Stimulated activated CD4-positive, alpha-beta T cell treated with anti-CD3 and anti-CD28 coated beads, TNF-alpha, amount 100 ng/mL, for 1 hour (primary cell): ENCODE results near the gene JAK3.
A peak's percentile ranks its signal among the peaks of the same experiment; 100 is the strongest.
"Not testable (repeated sequence)": the region's sequence is repeated elsewhere in the genome, so short reads cannot be mapped to it uniquely, and the experiment has no call there.

ENCODE experiments used
- DNase-seq, 3 donors: peaks; one replicate each; pipeline ENCODE4 v3.0.0-alpha.2; 2020; ENCODE audit warnings: low read depth in 3 of 3, low spot score in 1 of 3

The JAK3 gene

DNA sequence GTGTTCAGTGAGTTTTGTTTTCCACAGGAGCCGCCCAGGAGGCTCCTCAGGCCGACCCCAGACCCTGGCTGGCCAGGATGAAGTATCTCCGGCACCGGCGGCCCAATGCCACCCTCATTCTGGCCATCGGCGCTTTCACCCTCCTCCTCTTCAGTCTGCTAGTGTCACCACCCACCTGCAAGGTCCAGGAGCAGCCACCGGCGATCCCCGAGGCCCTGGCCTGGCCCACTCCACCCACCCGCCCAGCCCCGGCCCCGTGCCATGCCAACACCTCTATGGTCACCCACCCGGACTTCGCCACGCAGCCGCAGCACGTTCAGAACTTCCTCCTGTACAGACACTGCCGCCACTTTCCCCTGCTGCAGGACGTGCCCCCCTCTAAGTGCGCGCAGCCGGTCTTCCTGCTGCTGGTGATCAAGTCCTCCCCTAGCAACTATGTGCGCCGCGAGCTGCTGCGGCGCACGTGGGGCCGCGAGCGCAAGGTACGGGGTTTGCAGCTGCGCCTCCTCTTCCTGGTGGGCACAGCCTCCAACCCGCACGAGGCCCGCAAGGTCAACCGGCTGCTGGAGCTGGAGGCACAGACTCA lies 40.0 kb downstream of the JAK3 start:
- DNase-seq: no peak

DNA sequence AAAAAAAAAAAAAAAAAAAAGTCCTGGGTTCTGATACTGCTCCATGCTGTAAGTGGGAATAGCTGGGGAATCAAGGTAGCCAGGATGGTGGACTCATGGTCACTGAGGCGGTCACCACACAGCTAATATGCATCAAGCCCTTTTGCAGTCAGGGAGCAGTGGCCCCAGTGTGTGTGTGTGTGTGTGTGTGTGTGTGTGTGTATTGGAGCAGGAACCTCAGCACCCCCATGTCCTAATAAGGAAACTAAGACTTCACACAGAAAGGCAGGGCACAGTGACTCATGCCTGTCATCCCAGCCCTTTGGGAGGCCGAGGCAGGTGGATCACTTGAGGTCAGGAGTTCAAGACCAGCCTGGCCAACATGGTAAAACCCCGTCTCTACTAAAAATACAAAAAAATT lies 40.8 kb downstream of the JAK3 start:
- DNase-seq: no peak

DNA sequence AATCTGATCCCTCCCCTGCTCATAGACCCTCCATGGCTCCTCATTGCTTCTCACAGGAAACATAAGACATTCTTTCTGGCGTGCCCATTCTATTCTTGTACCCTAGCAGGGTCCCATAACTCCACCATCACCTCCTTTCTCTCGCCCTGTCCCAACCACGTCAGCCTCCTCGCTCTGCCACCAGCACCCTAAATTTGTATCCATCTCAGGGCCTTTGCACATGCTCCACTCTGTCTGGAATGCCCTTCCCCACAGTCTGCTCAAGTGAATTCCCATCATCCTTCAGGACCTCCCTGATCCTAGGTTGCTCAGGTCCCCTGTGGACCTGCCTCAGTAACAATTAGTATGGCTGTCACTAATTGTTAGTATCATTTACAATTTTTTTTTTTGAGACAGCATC lies 42.4 kb downstream of the JAK3 start:
- no peak for DNase-seq

DNA sequence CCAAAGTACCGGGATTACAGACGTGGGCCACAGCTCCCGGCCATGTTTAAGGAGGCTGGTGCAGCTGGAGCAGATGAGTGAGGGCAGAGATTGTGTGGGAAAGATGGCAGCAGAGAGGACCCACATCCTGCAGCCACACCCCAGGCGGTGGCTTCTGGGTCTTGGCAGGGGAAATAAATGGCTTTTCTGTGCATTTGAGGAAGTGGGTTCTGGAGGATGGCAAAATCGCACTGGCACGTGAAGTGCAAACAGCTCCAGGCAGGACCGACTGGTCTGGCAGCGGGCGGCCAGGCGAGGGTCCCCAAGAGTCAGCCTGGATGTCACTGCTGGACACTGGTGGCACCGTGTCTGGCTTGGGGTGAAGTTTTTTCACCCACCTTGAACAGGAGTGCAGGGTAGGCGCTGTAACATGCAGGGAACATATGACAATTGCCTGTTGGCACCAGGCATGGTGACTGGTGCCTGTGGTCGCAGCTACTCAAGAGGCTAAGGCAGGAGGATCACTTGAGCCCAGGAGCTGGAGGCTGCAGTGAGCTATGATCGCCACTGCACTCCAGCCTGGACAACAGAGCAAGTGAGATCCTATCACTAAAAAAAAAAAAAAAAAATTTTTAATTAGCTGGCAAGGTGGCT lies 44.4 kb downstream of the JAK3 start:
- DNase-seq: no peak

DNA sequence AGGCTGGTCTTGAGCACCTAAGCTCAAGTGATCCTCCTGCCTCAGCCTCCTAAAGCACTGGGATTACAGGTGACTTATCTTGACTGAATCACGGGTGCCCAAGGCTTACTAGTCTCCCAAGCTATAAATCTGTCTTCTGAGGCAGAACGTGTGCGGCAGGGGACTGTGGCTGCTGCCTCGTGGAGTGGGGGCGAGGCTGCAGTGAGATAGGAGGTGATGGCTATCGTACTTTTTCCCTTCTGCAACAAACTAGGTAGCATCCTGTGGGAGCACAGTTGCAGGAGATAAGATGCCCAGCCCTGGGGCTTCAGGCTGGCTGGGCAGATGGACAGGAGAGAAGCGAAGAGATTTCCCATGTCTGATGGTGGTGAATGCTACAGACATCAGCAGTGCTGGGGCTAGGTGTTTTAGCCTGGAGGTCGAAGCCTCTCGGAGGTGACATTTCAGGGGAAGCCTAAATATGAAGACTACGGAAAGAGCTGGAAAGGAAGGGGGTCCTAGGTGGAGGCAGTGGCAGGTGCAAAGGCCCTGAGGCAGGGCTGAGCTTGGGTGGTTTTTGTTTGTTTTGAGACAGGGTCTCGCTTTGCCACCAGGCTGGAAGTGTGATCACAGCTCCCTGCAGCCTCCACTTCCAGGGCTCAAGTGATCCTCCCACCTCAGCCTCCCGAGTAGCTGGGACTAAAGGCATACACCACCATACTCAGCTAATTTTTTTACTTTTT lies 45.5 kb downstream of the JAK3 start:
- no peak for DNase-seq

DNA sequence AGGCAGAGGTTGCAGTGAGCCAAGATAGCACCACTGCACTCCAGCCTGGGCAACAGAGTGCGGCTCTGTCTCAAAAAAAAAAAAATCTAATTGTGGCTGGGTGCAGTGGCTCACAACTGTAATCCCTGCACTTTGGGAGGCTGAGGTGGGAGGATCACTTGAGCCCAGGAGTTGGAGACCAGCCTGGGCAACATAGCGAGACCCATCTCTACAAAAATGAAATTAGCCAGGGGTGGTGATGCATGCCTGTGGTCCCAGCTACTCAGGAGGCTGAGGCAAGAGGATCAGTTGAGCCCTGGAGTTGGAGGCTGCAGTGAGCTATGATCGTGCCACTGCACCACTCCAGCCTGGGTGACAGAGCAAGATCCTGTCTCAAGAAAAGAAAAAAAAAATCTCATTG lies 49.2 kb downstream of the JAK3 start:
- DNase-seq: not testable (repeated sequence)

DNA sequence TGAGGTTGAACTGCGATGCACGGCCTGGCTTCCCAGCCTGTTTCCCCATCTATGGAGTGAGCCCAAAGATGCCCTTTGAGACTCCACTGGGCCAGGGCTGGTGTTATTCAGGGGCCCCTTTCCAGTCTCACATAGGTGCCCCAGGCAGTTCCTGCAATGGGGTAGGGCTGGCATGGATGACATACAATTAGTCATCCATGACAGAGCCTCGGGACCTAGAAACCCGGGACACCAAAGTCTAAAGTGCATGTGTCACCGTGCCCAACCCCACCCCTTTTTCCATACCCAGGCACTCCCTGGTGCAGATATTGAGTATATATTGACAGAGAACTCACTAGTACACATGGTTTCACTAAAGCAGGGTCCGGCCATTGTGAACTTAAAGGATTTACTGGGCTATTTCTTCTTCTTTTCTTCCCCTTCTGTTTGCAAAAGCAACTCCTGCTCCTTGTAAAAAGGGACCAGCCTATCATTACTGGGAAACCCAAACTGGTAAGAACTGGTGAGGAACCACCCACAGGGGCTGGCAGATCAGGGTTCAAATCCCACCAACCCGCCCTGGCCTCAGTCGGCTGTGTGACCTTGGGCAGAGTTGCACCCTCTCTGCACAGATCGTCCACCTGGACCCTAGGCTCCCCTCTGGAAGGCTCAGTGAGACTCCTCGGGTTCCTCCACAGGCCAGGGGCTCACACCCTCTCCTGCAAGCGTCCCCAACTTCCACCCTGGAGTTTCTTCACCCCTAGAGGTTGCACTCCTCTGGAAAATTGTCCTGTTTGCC lies 50.2 kb downstream of the JAK3 start:
- DNase-seq: no peak

DNA sequence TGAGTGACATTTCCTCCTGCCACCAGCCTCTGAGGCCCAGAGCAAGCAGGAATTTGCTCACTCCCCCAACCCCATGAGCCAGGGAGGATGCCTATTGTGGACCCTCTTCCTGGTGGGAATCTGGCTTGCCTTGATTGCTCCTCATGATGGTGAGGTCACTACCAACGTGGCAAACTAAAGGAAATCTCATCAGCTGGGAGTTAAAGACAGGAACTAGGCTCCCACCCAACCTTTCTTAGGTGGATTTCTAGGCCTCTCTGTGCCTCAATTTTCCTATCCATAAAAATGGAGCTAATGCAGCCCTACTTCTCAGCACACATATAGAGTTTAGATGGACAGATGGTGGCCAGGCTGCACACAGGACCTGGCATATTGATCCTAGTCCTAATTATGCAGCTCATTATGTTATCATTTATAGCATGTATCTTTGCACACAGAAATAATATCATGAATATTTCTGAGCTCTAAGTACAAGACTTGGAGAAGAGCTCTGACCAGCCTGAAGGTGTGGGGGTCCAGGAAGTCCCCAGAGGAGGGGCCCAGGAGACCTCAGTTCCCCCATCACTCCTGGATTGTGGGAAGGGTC lies 50.9 kb downstream of the JAK3 start:
- no peak for DNase-seq

DNA sequence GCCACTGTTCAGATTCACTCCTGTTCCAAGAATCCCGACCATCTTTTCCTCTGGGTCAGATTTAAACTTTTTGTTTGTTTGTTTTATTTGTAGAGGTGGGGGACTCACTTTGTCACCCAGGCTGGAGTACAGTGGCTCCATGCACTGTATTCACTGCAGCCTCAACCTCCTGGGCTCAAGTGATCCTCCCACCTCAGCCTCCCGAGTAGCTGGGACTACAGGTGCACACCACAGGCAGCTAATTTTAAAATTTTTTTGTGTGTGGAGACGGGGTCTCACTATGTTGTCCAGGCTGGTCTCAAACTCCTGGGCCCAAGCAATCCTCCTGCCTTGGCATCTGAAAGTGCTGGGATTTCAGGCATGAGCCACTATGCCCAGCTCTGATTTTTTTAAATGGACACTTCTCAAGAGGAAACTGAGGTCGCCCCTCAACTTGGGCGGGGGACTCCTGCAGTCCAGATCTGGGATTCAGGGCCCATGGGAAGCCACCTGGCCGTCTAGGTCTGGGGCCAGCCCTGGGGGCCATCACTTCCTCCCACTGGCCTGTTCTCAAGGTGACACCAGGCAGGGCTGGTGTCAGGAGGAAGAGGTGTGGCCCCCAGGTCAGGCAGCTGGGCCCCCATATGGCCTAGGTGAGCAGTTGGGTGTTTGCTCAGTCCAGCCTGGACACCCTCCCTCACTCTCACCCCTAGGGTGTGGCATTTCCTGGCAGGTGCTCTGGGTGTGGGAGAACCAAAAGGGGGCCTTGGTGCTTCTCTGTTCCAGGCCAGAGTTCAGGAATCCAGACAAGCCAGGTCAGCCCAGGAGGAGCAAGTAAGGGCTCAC lies 51.6 kb downstream of the JAK3 start:
- DNase-seq: no peak

DNA sequence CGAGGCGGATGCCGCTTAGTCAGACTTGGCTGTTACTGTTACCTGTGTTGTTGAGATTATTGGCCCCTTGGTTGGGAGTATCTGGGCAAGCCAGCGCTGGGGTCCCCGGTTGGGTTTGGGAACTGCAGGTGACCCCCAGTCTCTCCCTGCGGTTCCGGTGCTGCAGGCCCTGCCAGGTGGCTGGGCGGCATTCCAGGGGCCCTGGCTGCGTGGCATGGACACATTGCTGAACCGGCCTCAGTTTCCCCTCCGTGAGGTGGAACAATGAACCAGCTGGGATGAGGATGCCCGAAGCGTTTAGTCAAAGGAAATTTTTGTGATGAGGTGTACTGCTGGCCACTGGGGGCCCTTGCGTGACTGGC lies 52.3 kb downstream of the JAK3 start:
- DNase-seq: no peak

DNA sequence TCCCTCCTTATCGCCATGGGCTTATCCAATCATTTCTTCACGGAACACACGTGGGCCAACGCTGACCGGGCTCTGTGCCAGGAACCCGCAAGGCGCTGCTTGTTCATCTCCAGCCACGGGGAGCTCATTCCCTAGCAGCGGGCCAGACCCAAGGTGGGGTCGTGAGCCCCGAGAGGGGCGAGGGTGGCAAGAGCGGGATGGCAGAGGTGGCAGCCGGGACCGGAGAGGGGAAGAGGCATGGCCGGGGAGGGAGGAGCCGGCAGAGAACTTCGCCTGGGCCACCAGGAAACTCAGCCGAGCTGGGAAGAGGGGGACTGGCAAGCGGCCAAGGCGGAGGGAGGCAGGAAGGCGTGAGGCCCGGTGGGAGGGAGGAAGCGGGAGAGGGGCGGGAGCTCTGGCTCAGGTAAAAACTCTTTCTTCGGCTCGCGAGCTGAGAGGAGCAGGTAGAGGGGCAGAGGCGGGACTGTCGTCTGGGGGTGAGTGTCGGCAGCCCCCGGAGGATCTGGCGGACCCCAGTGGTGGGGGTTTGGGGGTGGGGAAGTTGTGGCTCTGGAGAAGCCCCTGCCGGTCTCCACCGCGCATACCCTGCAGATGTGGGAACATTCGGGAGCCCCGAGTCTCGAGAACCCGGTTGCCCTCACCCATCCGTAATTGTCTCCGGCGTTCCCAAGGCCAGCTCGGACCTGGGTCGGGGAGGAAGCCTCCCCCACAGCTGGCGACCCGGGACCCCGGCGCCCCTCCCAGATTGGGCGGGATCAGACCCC lies 52.9 kb downstream of the JAK3 start, which contains the start of gene B3GNT3:
TSS of gene B3GNT3 (plus strand) at position 408 of the 764 bp plus-strand sequence. CDS start 12,670 bp downstream, outside the sequence.
- no peak for DNase-seq

DNA sequence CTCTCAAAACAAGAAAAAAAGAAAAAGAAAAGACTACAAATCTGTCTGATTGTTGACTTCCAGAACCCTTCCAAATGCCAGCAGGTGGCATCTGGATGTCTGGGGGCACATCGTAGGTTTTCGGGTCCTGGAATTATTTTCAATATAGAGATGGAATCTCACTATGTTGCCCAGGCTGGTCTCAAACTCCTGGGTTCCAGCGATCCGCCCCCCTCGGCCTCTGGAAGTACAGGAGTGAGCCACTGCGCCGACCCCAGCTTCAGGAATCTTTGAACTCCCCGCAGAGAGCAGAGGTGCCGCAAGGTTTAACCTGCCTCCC lies 53.4 kb downstream of the JAK3 start:
- DNase-seq: no peak

DNA sequence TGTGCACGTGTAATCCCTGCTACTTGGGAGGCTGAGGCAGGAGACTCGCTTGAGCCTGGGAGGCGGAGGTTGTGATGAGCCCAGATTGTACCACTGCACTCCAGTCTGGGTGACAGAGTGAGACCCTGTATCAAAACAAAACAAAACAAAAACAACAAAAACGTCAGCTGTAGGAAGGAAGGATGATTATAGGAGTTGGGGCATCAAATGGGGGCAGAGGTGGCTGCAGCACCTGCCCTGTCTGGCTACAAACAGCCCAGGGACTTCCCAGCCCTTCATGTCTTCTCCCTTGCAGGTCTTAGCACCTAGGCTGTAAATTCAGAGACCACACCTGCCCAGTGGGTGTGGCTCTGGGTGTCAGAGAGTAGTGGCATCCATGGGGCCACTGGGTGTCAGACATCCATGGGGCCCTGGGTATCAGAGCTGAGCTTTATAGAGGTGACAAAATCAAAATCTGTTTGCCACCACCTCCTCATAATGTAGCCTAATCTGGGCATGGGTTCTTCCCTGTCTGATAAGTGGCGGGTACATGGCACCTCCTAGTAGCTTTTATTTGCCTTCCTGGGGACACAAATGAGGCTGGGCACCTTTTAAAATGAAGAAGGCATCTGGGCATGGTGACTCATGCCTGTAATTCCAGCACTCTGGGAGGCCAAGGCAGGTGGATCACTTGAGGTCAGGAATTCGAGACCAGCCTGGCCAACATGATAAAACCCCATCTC lies 57.6 kb downstream of the JAK3 start:
- DNase-seq: no peak

DNA sequence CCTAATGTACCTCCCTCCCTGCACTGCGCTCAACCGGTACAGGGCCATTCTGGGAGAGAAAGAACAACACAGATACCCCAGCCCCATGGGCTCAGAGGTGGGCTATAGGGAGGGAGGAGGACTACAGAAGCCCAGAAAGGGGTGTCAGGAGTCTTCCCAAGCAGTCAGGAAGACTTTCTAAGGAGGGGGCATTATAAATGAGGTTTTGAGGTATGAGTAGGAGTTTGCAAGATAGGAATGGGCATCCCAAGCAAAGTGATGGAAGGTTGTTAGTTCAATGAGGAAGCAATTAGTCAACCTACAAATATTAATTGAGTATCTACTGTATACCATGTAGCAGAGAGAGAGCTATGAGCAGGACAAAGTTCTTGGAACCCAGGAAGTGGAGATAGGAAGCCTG lies 59.1 kb downstream of the JAK3 start:
- no peak for DNase-seq

DNA sequence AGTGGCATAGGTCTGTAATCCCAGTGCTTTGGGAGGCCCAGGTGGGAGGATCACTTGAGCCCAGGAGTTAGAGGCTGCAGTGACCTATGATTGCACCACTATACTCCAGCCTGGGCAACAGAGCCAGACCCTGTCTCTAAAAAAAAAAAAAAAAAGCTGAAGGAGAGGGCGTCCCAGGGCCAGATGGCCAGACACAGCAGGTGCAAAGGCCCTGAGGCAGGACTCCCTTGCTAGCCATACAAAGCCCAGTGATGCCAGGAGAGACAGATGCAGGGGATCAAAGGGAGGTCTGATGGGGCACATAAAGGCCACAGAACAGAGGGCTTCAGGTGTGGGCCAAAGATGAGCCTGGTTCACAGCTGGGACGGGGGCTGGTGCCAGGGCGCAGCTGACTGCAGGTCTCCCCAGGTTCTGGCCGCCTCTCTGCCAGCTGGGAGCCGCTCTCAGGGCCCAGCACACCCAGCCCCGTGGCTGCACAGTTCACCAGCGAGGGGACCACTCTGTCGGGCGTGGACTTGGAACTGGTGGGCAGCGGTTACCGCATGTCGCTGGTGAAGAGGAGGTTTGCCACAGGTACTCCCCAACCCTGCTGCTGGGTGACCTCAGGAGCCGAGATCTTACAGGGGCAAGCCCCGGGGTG lies 60.4 kb downstream of the JAK3 start:
- DNase-seq: no peak

DNA sequence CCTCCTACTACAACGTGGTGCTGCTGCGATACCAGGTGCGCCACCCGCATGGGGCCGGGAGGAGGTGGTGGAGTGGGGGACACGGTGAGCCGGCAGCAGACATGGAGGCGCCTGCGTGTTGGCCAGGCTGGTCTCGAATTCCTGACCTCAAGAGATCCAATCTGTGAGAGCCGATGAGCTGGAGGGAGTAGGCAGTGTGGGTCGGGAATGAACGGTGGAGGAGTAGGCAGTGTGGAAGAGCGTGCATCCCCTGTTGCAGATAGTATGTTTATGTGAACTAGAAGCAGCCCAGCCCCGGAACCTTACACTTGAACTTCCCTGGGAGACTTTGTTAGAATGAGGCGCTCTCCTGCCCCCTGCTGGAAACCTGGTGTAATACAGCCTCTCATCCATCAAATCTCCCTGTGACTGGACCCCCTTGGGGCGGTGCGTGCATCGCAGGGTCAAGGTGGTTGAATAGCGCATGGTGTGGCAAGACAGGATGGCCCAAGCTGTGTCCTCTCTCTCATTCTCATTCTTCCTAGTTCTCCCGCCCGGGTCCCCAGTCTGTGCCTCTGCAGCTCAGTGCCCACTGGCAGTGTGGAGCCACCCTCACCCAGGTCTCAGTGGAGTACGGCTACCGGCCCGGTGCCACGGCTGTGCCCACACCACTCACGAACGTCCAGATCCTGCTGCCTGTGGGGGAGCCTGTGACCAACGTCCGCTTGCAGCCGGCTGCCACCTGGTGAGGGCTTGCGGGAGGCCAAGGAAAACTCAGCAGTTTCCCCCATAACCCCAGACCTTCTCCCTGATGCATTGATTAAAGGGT lies 63.4 kb downstream of the JAK3 start:
- peak in 2 of 3 donors; percentile 42 to 63 for DNase-seq

DNA sequence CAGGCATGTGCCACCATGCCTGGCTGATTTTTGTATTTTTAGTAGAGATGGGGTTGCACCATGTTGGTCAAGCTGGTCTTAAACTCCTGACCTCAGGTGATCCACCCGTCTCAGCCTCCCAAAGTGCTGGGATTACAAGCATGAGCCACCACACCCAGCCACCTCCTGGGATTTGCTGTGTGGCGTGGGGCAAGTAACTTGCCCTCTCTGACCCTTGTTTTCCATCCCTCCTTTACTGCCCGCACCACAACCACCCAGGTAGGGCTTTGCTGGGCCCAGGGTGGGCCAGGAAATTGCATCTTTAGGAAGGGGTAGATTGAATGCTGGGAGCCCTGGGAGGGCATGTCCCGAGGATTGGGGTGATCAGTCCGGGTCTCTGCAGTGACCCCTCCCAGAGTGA lies 64.1 kb downstream of the JAK3 start:
- DNase-seq: not testable (repeated sequence)

DNA sequence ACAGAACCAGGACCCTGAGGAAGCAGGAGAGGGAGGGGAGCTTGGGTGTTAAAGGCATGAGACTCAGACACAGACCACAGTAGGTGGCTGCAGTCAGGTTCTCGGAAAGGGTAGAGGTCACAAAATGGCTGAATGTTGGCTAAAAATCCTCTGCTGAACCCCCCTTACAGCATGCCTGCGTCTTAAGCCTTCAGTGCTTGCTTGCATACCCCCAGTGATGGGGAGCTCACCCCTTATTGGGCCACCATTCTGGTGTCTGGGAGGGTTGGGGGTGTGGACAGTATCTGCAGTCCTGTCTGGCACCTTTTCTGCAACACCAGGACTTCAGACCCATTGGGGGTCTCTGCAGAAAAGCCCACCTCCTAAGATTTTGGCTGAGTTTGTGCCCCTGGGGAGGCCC lies 67.0 kb downstream of the JAK3 start:
- DNase-seq: no peak
